Fibroblast of lung (primary cell): ENCODE results near the gene RABGAP1L.

Source experiments
- CTCF ChIP-seq, 2 donors: IDR thresholded peaks in 1 of 2; conservative IDR thresholded peaks in 1 of 2; 1 replicate in 1 of 2; 2 replicates in 1 of 2; pipeline ENCODE4 v1.5.1; 2011 to 2012; ENCODE audit warnings: low read length in 2 of 2, control low read depth in 1 of 2, inconsistent platforms in 1 of 2, low read depth in 1 of 2, mild to moderate bottlenecking in 1 of 2
- EZH2 ChIP-seq: IDR thresholded peaks from 2 replicates; pipeline ENCODE4 v1.5.1; 2012; ENCODE audit warnings: low read length, control low read depth, mild to moderate bottlenecking; ENCODE audit errors: missing control alignments

- no peak for TF ChIP-seq CTCF (conservative IDR thresholded peaks at IDR 0.05 in 1 of 2, IDR thresholded peaks at IDR 0.05 in 1 of 2; ENCODE audit: low read depth in 1 of 2, low read length in 2 of 2)
- no peak for TF ChIP-seq EZH2
Measured at GRCh38 chr1:174367892-174368291, 208.6 kb downstream of the RABGAP1L start.
